H9 (cell line): Measurements from ENCODE around the gene DAPK2. TPM values are rescaled to one million over a fixed set of nuclear protein-coding genes. Genes with fewer than 3 reads are reported as not detected.

Experiments used
- DNase-seq: peaks from one replicate; pipeline ENCODE4 v3.0.0-alpha.2; 2017
- H2AFZ ChIP-seq: one replicate; pipeline ENCODE4 v1.6.1; 2013; ENCODE audit warnings: mild to moderate bottlenecking, low read length, control low read depth, moderate library complexity
- H2AK5ac ChIP-seq: 2 replicates; pipeline ENCODE4 v1.6.1; 2013; ENCODE audit warnings: low read length, control low read depth, mixed read lengths; ENCODE audit not compliant: insufficient read length
- H2BK120ac ChIP-seq: one replicate; pipeline ENCODE4 v1.6.1; 2013; ENCODE audit warnings: low read depth, mild to moderate bottlenecking, low read length, control low read depth, inconsistent platforms; ENCODE audit not compliant: poor library complexity, severe bottlenecking
- H2BK12ac ChIP-seq: 2 replicates; pipeline ENCODE4 v1.6.1; 2013; ENCODE audit warnings: low read length, control low read depth, mixed read lengths, low read depth; ENCODE audit not compliant: insufficient read length
- H2BK15ac ChIP-seq: 2 replicates; pipeline ENCODE4 v1.6.1; 2013; ENCODE audit warnings: low read depth, low read length, control low read depth
- H2BK20ac ChIP-seq: one replicate; pipeline ENCODE4 v1.6.1; 2013; ENCODE audit warnings: low read depth, mild to moderate bottlenecking, low read length, control low read depth, inconsistent platforms; ENCODE audit not compliant: poor library complexity, severe bottlenecking
- H2BK5ac ChIP-seq: 2 replicates; pipeline ENCODE4 v1.6.1; 2013; ENCODE audit warnings: low read length, control low read depth, mixed read lengths; ENCODE audit not compliant: insufficient read length
- H3K14ac ChIP-seq: 2 replicates; pipeline ENCODE4 v1.6.1; 2013; ENCODE audit warnings: low read length, control low read depth; ENCODE audit not compliant: insufficient read depth
- H3K18ac ChIP-seq: 2 replicates; pipeline ENCODE4 v1.6.1; 2013; ENCODE audit warnings: low read depth, mild to moderate bottlenecking, mixed read lengths, low read length, control low read depth; ENCODE audit not compliant: insufficient read length
- H3K23ac ChIP-seq: 2 replicates; pipeline ENCODE4 v1.6.1; 2013; ENCODE audit warnings: low read length, control low read depth, mixed read lengths, low read depth; ENCODE audit not compliant: insufficient read length
- H3K23me2 ChIP-seq: 2 replicates; pipeline ENCODE4 v1.6.1; 2013; ENCODE audit warnings: low read depth, mild to moderate bottlenecking, mixed read lengths, low read length, control low read depth; ENCODE audit not compliant: insufficient read length, poor library complexity, severe bottlenecking
- H3K27ac ChIP-seq: 2 replicates; pipeline ENCODE4 v1.5.1; 2013; ENCODE audit warnings: low read length, control low read depth, mixed read lengths, low read depth; ENCODE audit not compliant: insufficient read length
- H3K27me3 ChIP-seq: 2 replicates; pipeline ENCODE4 v1.6.1; 2013; ENCODE audit warnings: low read length, control low read depth, inconsistent platforms; ENCODE audit not compliant: insufficient read depth
- H3K4ac ChIP-seq: 2 replicates; pipeline ENCODE4 v1.6.1; 2013; ENCODE audit warnings: low read depth, mild to moderate bottlenecking, control low read depth, inconsistent platforms, low read length, moderate library complexity
- H3K4me1 ChIP-seq: 2 replicates; pipeline ENCODE4 v1.6.1; 2013; ENCODE audit warnings: low read length, control low read depth, inconsistent platforms; ENCODE audit not compliant: insufficient read depth
- H3K4me2 ChIP-seq: 2 replicates; pipeline ENCODE4 v1.6.1; 2013; ENCODE audit warnings: low read length, control low read depth, mixed read lengths; ENCODE audit not compliant: insufficient read length, insufficient read depth
- H3K56ac ChIP-seq: 2 replicates; pipeline ENCODE4 v1.6.1; 2013; ENCODE audit warnings: low read depth, mild to moderate bottlenecking, mixed read lengths, low read length, control low read depth; ENCODE audit not compliant: insufficient read length
- H3K79me1 ChIP-seq: 2 replicates; pipeline ENCODE4 v1.6.1; 2013; ENCODE audit warnings: low read depth, mild to moderate bottlenecking, moderate library complexity, low read length, control low read depth, inconsistent platforms; ENCODE audit not compliant: insufficient read depth, poor library complexity, severe bottlenecking
- H3K79me2 ChIP-seq: 2 replicates; pipeline ENCODE4 v1.6.1; 2013; ENCODE audit warnings: low read length, control low read depth, inconsistent platforms; ENCODE audit not compliant: insufficient read depth
- H3K9ac ChIP-seq: 2 replicates; pipeline ENCODE4 v1.6.1; 2013; ENCODE audit warnings: low read length, control low read depth, mixed read lengths; ENCODE audit not compliant: insufficient read length; ENCODE audit errors: extremely low read depth
- H3K9me3 ChIP-seq: one replicate; pipeline ENCODE4 v1.6.1; 2013; ENCODE audit warnings: low read depth, low read length, inconsistent platforms; ENCODE audit not compliant: control insufficient read depth
- H3T11ph ChIP-seq: one replicate; pipeline ENCODE4 v1.6.1; 2013; ENCODE audit warnings: mild to moderate bottlenecking, low read length, control low read depth, inconsistent platforms
- H4K20me1 ChIP-seq: one replicate; pipeline ENCODE4 v1.6.1; 2013; ENCODE audit not compliant: control insufficient read depth, insufficient read length, insufficient read depth
- H4K5ac ChIP-seq: 2 replicates; pipeline ENCODE4 v1.6.1; 2013; ENCODE audit warnings: low read depth, mild to moderate bottlenecking, mixed read lengths, low read length, control low read depth; ENCODE audit not compliant: insufficient read length
- H4K8ac ChIP-seq: replicated peaks from 2 replicates; pipeline ENCODE4 v1.6.1; 2013; ENCODE audit warnings: low read length, control low read depth, mixed read lengths, low read depth; ENCODE audit not compliant: insufficient read length
- H4K91ac ChIP-seq: 2 replicates; pipeline ENCODE4 v1.6.1; 2013; ENCODE audit warnings: low read depth, mild to moderate bottlenecking, moderate library complexity, mixed read lengths, low read length, control low read depth; ENCODE audit not compliant: insufficient read length
- H3K27ac Mint-ChIP-seq, 3 experiments: 2 replicates in 2 of 3; 3 replicates in 1 of 3; pipeline ENCODE4 v1.8.0; 2020 to 2021; ENCODE audit warnings: mixed read lengths in 3 of 3, mild to moderate bottlenecking in 1 of 3, moderate library complexity in 1 of 3
- H3K27me3 Mint-ChIP-seq: 2 replicates; pipeline ENCODE4 v1.8.0; 2021; ENCODE audit warnings: low read depth, mild to moderate bottlenecking, moderate library complexity, mixed read lengths
- H3K36me3 Mint-ChIP-seq, 3 experiments: 2 replicates in 2 of 3; 3 replicates in 1 of 3; pipeline ENCODE4 v1.8.0; 2020 to 2021; ENCODE audit warnings: low read depth in 3 of 3, mixed read lengths in 3 of 3; ENCODE audit not compliant: insufficient read depth in 1 of 3
- H3K4me1 Mint-ChIP-seq, 2 experiments: 2 replicates each; pipeline ENCODE4 v1.8.0; 2020; ENCODE audit warnings: mixed read lengths in 2 of 2
- H3K4me3 Mint-ChIP-seq, 2 experiments: 2 replicates in 1 of 2; 3 replicates in 1 of 2; pipeline ENCODE4 v1.8.0; 2020 to 2021; ENCODE audit warnings: mild to moderate bottlenecking in 2 of 2, mixed read lengths in 2 of 2, moderate library complexity in 1 of 2
- H3K9me3 Mint-ChIP-seq, 2 experiments: 2 replicates in 1 of 2; 3 replicates in 1 of 2; pipeline ENCODE4 v1.8.0; 2020; ENCODE audit warnings: mild to moderate bottlenecking in 2 of 2, mixed read lengths in 2 of 2, moderate library complexity in 1 of 2
- WGBS: extraction: QIAGEN DNeasy Blood & Tissue Kit; methylation state at CpG from one replicate; pipeline ENCODE4 v1.1.7; 2013; ENCODE audit warnings: missing lambda C conversion rate, low lambda C conversion rate, mixed read lengths; ENCODE audit not compliant: insufficient read length; ENCODE audit errors: extremely low coverage; 5-methylcytosine and 5-hydroxymethylcytosine counted together
- total RNA-seq: library from RNA; stranded (reverse); gene quantifications from 2 replicates; pipeline ENCODE4 v1.2.1, GENCODE V29; 2021
- TF ChIP-seq, protein P1 (sequence below): fragments of 200-600 bp; sonication (generic); conservative IDR thresholded peaks from 3 replicates; pipeline ENCODE4 v1.8.0; 2021; ENCODE audit warnings: antibody characterized with exemption, mild to moderate bottlenecking

DAPK2 gene
- total RNA-seq, 1 experiment from 2014 or later, result 3.5 TPM

DNA sequence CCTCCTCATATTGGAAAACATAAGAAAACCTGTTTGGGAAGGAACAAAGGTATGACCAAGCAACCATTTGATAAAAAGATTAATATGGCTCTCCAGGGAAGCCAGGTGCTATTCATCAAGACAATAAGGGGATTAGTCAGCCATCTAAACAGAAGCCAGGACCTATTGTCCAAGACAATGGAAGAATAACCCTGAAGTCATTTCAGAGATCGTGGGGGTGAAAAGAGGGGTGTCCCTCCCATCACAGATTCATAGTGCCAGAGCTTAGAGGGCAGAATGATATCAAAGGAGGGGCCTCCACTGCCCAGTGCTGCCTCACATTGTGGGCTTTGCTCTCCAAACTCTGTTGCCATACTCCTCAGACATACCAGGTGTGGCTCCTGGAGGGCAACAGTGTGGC is 73.5 kb downstream of the DAPK2 start:
- peaks cover 69 to 75% of the 10 kb centered on the region in 2 experiments for H3K4me1 Mint-ChIP-seq

More for the DNA sequence above, 73.5 kb downstream of the DAPK2 start:
- TF ChIP-seq, protein P1, sequence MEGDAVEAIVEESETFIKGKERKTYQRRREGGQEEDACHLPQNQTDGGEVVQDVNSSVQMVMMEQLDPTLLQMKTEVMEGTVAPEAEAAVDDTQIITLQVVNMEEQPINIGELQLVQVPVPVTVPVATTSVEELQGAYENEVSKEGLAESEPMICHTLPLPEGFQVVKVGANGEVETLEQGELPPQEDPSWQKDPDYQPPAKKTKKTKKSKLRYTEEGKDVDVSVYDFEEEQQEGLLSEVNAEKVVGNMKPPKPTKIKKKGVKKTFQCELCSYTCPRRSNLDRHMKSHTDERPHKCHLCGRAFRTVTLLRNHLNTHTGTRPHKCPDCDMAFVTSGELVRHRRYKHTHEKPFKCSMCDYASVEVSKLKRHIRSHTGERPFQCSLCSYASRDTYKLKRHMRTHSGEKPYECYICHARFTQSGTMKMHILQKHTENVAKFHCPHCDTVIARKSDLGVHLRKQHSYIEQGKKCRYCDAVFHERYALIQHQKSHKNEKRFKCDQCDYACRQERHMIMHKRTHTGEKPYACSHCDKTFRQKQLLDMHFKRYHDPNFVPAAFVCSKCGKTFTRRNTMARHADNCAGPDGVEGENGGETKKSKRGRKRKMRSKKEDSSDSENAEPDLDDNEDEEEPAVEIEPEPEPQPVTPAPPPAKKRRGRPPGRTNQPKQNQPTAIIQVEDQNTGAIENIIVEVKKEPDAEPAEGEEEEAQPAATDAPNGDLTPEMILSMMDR, result no peak
- Histone ChIP-seq H3K79me1 (no peaks in the 10 kb centered on the region), H3K4me1 (peaks cover 17% of the 10 kb centered on the region), H3K18ac (no peak overlapping the region), H4K5ac (no peak overlapping the region), H3K4ac (no peak overlapping the region), H4K91ac (no peak overlapping the region), H3K79me2 (no peaks in the 10 kb centered on the region), H3K14ac (no peak overlapping the region; the same call in 1 of the 2 replicates), H4K8ac (no peak overlapping the region), H2BK20ac (no peak overlapping the region), H3K23ac (no peak overlapping the region), H2BK12ac (no peak overlapping the region), H2BK5ac (no peak overlapping the region), H3K9me3 (no peaks in the 10 kb centered on the region), H2BK120ac (no peak overlapping the region), H4K20me1 (no peaks in the 10 kb centered on the region), H3K27ac (no peak overlapping the region), H3K27me3 (no peaks in the 10 kb centered on the region), H3K9ac (no peak overlapping the region), H3K56ac (no peak overlapping the region), H2AK5ac (no peak overlapping the region), H2BK15ac (no peak overlapping the region), H3T11ph (no peak overlapping the region), H3K4me2 (peak overlapping the region; percentile 5), H3K23me2 (no peaks in the 10 kb centered on the region), H2AFZ (no peak overlapping the region)
- no CpG with 5 or more reads among the region's 1 CpG for WGBS
- Mint-ChIP-seq H3K27ac (no peak overlapping the region; a peak in 2 of 7 replicates), H3K36me3 (no peaks in the 10 kb centered on the region; a peak in 2 of 7 replicates), H3K27me3 (peaks cover 9% of the 10 kb centered on the region), H3K4me3 (peak overlapping the region in 1 of 2 experiments; percentile 4; a peak in 1 of 5 replicates), H3K9me3 (peaks cover 0 to 2% of the 10 kb centered on the region in 2 experiments; a peak in 4 of 5 replicates)
- DNase-seq, result peak; percentile 28
